K562 (cell line): ENCODE results near the gene FGF14. TPM values are rescaled to one million over a fixed set of nuclear protein-coding genes. Genes with fewer than 3 reads are reported as not detected.

Experiments
- ATAC-seq: fragments of 200-7000 bp; cut with Tn5 transposase; 3 replicates; pipeline ENCODE4 v1.9.1; 2020; ENCODE audit warnings: moderate library complexity
- BruUV-seq: library from RNA; stranded (reverse); fragments of 400-500 nt; replicated peaks from 2 replicates; lab custom pipeline; 2021; lab: Mats Ljungman, UMichigan
- CTCF ChIA-PET: fragments of 300-600 bp; formaldehyde crosslinking; extraction: SDS; loops from one replicate; lab custom pipeline; 2021; ENCODE audit warnings: low intra/inter-chr PET ratio; lab: Yijun Ruan, JAX
- POLR2A ChIA-PET: fragments of 300-600, 350-650 bp; sonication (Branson Sonifier 250); formaldehyde crosslinking; extraction: SDS; loops from one replicate; lab custom pipeline; 2021; ENCODE audit warnings: antibody characterized with exemption, inconsistent platforms; lab: Yijun Ruan, JAX
- DNase-seq, 4 experiments: peaks; one replicate each; pipeline versions ENCODE4 v3.0.0 to v3.0.0-alpha.2; 2011 to 2018; ENCODE audit warnings: low spot score in 3 of 4, mixed read lengths in 3 of 4; ENCODE audit errors: extremely low read depth in 1 of 4
- FAIRE-seq: peaks from 2 replicates; lab custom pipeline; 2011; peaks lifted over from hg19 to GRCh38; lab: Jason Lieb, UNC
- H2AFZ ChIP-seq: 2 replicates; pipeline ENCODE4 v1.6.0; 2011; ENCODE audit warnings: low read depth, low read length, control low read depth, inconsistent platforms
- H3K27ac ChIP-seq: fragments of 200-600 bp; 3 replicates; pipeline ENCODE4 v1.8.0; 2011; ENCODE audit warnings: low read depth, mild to moderate bottlenecking, control low read depth, inconsistent platforms, low read length, moderate library complexity, mixed read lengths; ENCODE audit errors: extremely low read depth
- H3K27me3 ChIP-seq, 2 experiments: fragments of 300-600 bp in 1 of 2; 2 replicates in 1 of 2; 3 replicates in 1 of 2; pipeline versions ENCODE4 v1.6.0 to v1.8.0; 2011; ENCODE audit warnings: inconsistent platforms in 2 of 2, low read length in 2 of 2, mild to moderate bottlenecking in 1 of 2, mixed read lengths in 1 of 2, moderate library complexity in 1 of 2; ENCODE audit not compliant: control insufficient read depth in 2 of 2, insufficient read depth in 2 of 2
- H3K36me3 ChIP-seq: fragments of 300-600 bp; 3 replicates; pipeline ENCODE4 v1.8.0; 2011; ENCODE audit warnings: mild to moderate bottlenecking, low read length, inconsistent platforms; ENCODE audit not compliant: control insufficient read depth, insufficient read depth
- H3K4me1 ChIP-seq, 2 experiments: fragments of 200-600 bp in 1 of 2; replicated peaks in 1 of 2; 2 replicates in 1 of 2; 3 replicates in 1 of 2; pipeline versions ENCODE4 v1.5.1 to v1.8.0; 2011; ENCODE audit warnings: inconsistent platforms in 2 of 2, low read length in 2 of 2, mild to moderate bottlenecking in 1 of 2, mixed read lengths in 1 of 2, moderate library complexity in 1 of 2; ENCODE audit not compliant: control insufficient read depth in 2 of 2, insufficient read depth in 2 of 2
- H3K4me2 ChIP-seq: 2 replicates; pipeline ENCODE4 v1.6.1; 2011; ENCODE audit warnings: low read length, control low read depth, inconsistent platforms, mixed read lengths; ENCODE audit not compliant: insufficient read depth
- H3K4me3 ChIP-seq: fragments of 200-600 bp; sonication (generic), shearing (Covaris generic); 2 replicates; pipeline ENCODE4 v1.5.1; 2016; ENCODE audit warnings: control low read depth, inconsistent platforms
- H3K79me2 ChIP-seq: fragments of 200-600 bp; 3 replicates; pipeline ENCODE4 v1.8.0; 2011; ENCODE audit warnings: low read length, inconsistent platforms; ENCODE audit not compliant: control insufficient read depth, insufficient read depth
- H3K9ac ChIP-seq, 2 experiments: 2 replicates each; pipeline versions ENCODE4 v1.6.0 to v1.6.1; 2011; ENCODE audit warnings: low read depth in 2 of 2, low read length in 2 of 2, control low read depth in 1 of 2, inconsistent platforms in 1 of 2, mild to moderate bottlenecking in 1 of 2, mixed read lengths in 1 of 2; ENCODE audit not compliant: insufficient read depth in 1 of 2
- H3K9me1 ChIP-seq: one replicate; pipeline ENCODE4 v1.6.0; 2011; ENCODE audit warnings: inconsistent platforms, mild to moderate bottlenecking, low read length, moderate library complexity; ENCODE audit not compliant: control insufficient read depth, insufficient read depth
- H3K9me3 ChIP-seq: replicated peaks from 2 replicates; pipeline ENCODE4 v1.5.1; 2011; ENCODE audit warnings: low read depth, low read length, inconsistent platforms; ENCODE audit not compliant: control insufficient read depth, insufficient read depth
- H4K20me1 ChIP-seq: replicated peaks from 2 replicates; pipeline ENCODE4 v1.6.1; 2011; ENCODE audit warnings: low read length, inconsistent platforms, mixed read lengths; ENCODE audit not compliant: control insufficient read depth, insufficient read depth
- BRF2 ChIP-seq: IDR thresholded peaks from 3 replicates; pipeline ENCODE4 v1.6.1; 2011; ENCODE audit warnings: borderline replicate concordance, mild to moderate bottlenecking; ENCODE audit not compliant: insufficient read length, insufficient read depth
- CREB1 ChIP-seq, 2 experiments: sonication (generic) in 1 of 2; formaldehyde crosslinking in 1 of 2; IDR thresholded peaks; 2 replicates each; pipeline versions ENCODE4 v1.6.1 to v1.8.0; 2012 to 2022; ENCODE audit warnings: inconsistent platforms in 1 of 2, mild to moderate bottlenecking in 1 of 2, missing genetic modification reagents in 1 of 2, moderate library complexity in 1 of 2
- CTCFL ChIP-seq: IDR thresholded peaks from 2 replicates; pipeline ENCODE4 v1.6.1; 2011; ENCODE audit warnings: borderline replicate concordance, low read depth, mild to moderate bottlenecking, moderate library complexity, low read length; ENCODE audit not compliant: insufficient read depth, poor library complexity, severe bottlenecking
- GABPB2 ChIP-seq: fragments of 250-450 bp; sonication (Bioruptor Pico); conservative IDR thresholded peaks from 2 replicates; pipeline ENCODE4 v1.5.1; 2021; ENCODE audit warnings: mild to moderate bottlenecking
- GATAD2A ChIP-seq: fragments of 450-650 bp; IDR thresholded peaks from 2 replicates; pipeline ENCODE4 v1.6.1; 2017
- ILK ChIP-seq: fragments of 450-650 bp; IDR thresholded peaks from 2 replicates; pipeline ENCODE4 v1.6.1; 2016; ENCODE audit warnings: missing genetic modification characterization, low read depth, mild to moderate bottlenecking, missing compliant biosample characterization, moderate library complexity, borderline replicate concordance
- MCM7 ChIP-seq, 2 experiments: fragments of 450-650 bp; IDR thresholded peaks; 2 replicates each; pipeline ENCODE4 v1.6.1; 2016 to 2018
- MYBL2 ChIP-seq, 2 experiments: fragments of 450-650 bp in 1 of 2; sonication (generic) in 1 of 2; formaldehyde crosslinking in 1 of 2; IDR thresholded peaks; 2 replicates each; pipeline versions ENCODE4 v1.6.1 to v1.8.1; 2017 to 2022; ENCODE audit warnings: borderline replicate concordance in 1 of 2, inconsistent platforms in 1 of 2, low read depth in 1 of 2, mild to moderate bottlenecking in 1 of 2, missing genetic modification reagents in 1 of 2, moderate library complexity in 1 of 2
- POLR2B ChIP-seq: fragments of 450-650 bp; IDR thresholded peaks from 2 replicates; pipeline ENCODE4 v1.6.1; 2018; ENCODE audit warnings: low read depth; ENCODE audit not compliant: partially characterized antibody
- PTTG1 ChIP-seq: fragments of 450-650 bp; IDR thresholded peaks from 2 replicates; pipeline ENCODE4 v1.6.1; 2016; ENCODE audit warnings: low read depth, mild to moderate bottlenecking, missing genetic modification characterization, missing compliant biosample characterization
- SMAD2 ChIP-seq: fragments of 150-350 bp; IDR thresholded peaks from 2 replicates; pipeline ENCODE4 v1.6.1; 2014; ENCODE audit warnings: low read depth, mild to moderate bottlenecking, low read length
- SNRNP70 ChIP-seq: fragments of 200-400 bp; formaldehyde crosslinking; optimal IDR thresholded peaks from 2 replicates; pipeline ENCODE3; 2017; ENCODE audit warnings: low read depth, low read length
- SRF ChIP-seq, 2 experiments: fragments of 250-450, 450-650 bp in 1 of 2; sonication (Bioruptor Pico) in 1 of 2; sonication (generic) in 1 of 2; formaldehyde crosslinking; IDR thresholded peaks; 2 replicates each; pipeline versions ENCODE4 v1.5.0 to v1.5.1; 2020 to 2022; ENCODE audit warnings: mild to moderate bottlenecking in 1 of 2, missing genetic modification reagents in 1 of 2
- TFAP4 ChIP-seq: sonication (generic); formaldehyde crosslinking; IDR thresholded peaks from 2 replicates; pipeline ENCODE4 v1.8.0; 2022; ENCODE audit warnings: missing genetic modification reagents, mild to moderate bottlenecking, moderate library complexity, borderline replicate concordance
- ZBTB12 ChIP-seq: fragments of 250-450 bp; sonication (Bioruptor Pico); IDR thresholded peaks from 2 replicates; pipeline ENCODE4 v1.4.0; 2020
- ZNF12 ChIP-seq: sonication (generic); formaldehyde crosslinking; IDR thresholded peaks from 2 replicates; pipeline ENCODE4 v1.4.0; 2020; ENCODE audit warnings: mild to moderate bottlenecking, missing genetic modification reagents
- WGBS: fragments of 100-300 bp; shearing (Covaris generic); methylation state at CpG from one replicate; pipeline ENCODE4 v1.1.6; 2016; ENCODE audit warnings: low coverage, mixed read lengths; ENCODE audit not compliant: insufficient coverage; ENCODE audit errors: missing lambda C conversion rate; 5-methylcytosine and 5-hydroxymethylcytosine counted together
- in situ Hi-C: fragments of 300-500 bp; cut with MboI; formaldehyde crosslinking; loops from 4 replicates; pipeline ENCODE4 v1.15.0; 2018; ENCODE audit warnings: inconsistent platforms, mixed read lengths
- intact Hi-C: fragments of 100-400 bp; cut with micrococcal nuclease; formaldehyde crosslinking; loops from 2 replicates; pipeline ENCODE4 v1.14.2; 2022
- polyA plus RNA-seq, 8 experiments: library from polyadenylated mRNA; depleted of rRNA in 4 of 8; stranded (reverse) in 5 of 8; unstranded in 3 of 8; fragments of >200 nt; fragmentation: Nextera tagmentation in 2 of 8; fragmentation: Illumina TruSeq in 1 of 8; extraction: Ambion mirVana in 2 of 8; extraction: Trizol in 1 of 8; gene quantifications; 2 replicates each; pipeline versions ENCODE4 v1.2.1 to v1.2.3, GENCODE V29; 2011 to 2014; ENCODE audit warnings: inconsistent platforms in 1 of 8, missing spikeins in 1 of 8
- total RNA-seq, 7 experiments: library from RNA; depleted of rRNA in 6 of 7; stranded (reverse); fragments of >200 nt in 6 of 7; fragmentation: Illumina TruSeq in 2 of 7; extraction: Trizol in 2 of 7; gene quantifications; 2 replicates each; pipeline versions ENCODE4 v1.2.1 to v1.2.3, GENCODE V29; 2011 to 2021; ENCODE audit warnings: low replicate concordance in 1 of 7

FGF14 gene
- total and polyA plus RNA-seq, 9 of the 15 experiments (the other 6 are each of a cell fraction or from before 2014, with no cell fraction given): not detected

GRCh38 chr13:102100234-102100633 lies 301.6 kb downstream of the FGF14 start:
- no peak overlapping the region for H3K9ac ChIP-seq
- TF ChIP-seq TFAP4 (CRISPR knock-in tag) (no peak), ZNF12 (CRISPR knock-in tag) (no peak), ZBTB12 (CRISPR knock-in tag) (no peak), MCM7 (IDR thresholded peaks at IDR 0.05) (no peak), PTTG1 (tag) (no peak), SRF (CRISPR knock-in tag; IDR thresholded peaks at IDR 0.05) (no peak), ILK (no peak), MYBL2 (IDR thresholded peaks at IDR 0.05; ENCODE audit: low read depth) (no peak), MYBL2 (CRISPR knock-in tag; IDR thresholded peaks at IDR 0.05; ENCODE audit: borderline replicate concordance) (no peak), SMAD2 (no peak), CREB1 (IDR thresholded peaks at IDR 0.05) (no peak), CREB1 (CRISPR knock-in tag; IDR thresholded peaks at IDR 0.05) (no peak), SNRNP70 (no peak), BRF2 (no peak), GATAD2A (no peak), POLR2B (no peak), CTCFL (no peak), GABPB2 (CRISPR knock-in tag) (no peak)
- TF ChIP-seq, all 486 proteins: peak for 0
- no peaks in the 10 kb centered on the region for H3K79me2 ChIP-seq
- in situ Hi-C loops: no loop called here
- ATAC-seq: no peak
- no peaks in the 10 kb centered on the region for H3K36me3 ChIP-seq
- no peak overlapping the region for H3K27ac ChIP-seq
- H3K4me2 ChIP-seq: no peak overlapping the region
- CTCF ChIA-PET: interaction anchor here (0.6 kb wide), 1 partner anchor 456 kb away, joined by 3 read pairs; no protein-coding TSS in a partner anchor
- POLR2A ChIA-PET: no interaction called here
- no TSS peak for BruUV-seq
- no peak overlapping the region for H2AFZ ChIP-seq
- intact Hi-C loops: no loop called here
- H4K20me1 ChIP-seq: no peaks in the 10 kb centered on the region
- no peaks in the 10 kb centered on the region for H3K9me3 ChIP-seq
- no peaks in the 10 kb centered on the region for H3K27me3 ChIP-seq
- no peak overlapping the region for H3K4me3 ChIP-seq
- no peak for DNase-seq
- H3K4me1 ChIP-seq: no peaks in the 10 kb centered on the region
- 0% methylated on average over 3 of the region's 3 CpGs for WGBS
- FAIRE-seq: no peak
- H3K9me1 ChIP-seq: no peaks in the 10 kb centered on the region
